CD4-positive, alpha-beta T cell treated with Interleukin-12 subunit alpha and Interleukin-12 subunit beta, for 1 hour (primary cell): Measurements from ENCODE around the gene SEC16A.
"Not testable (repeated sequence)": the region's sequence is repeated elsewhere in the genome, so short reads cannot be mapped to it uniquely, and the experiment has no call there.

Source experiments
- DNase-seq: peaks from one replicate; pipeline ENCODE4 v3.0.0-alpha.2; 2020

The SEC16A gene

DNA sequence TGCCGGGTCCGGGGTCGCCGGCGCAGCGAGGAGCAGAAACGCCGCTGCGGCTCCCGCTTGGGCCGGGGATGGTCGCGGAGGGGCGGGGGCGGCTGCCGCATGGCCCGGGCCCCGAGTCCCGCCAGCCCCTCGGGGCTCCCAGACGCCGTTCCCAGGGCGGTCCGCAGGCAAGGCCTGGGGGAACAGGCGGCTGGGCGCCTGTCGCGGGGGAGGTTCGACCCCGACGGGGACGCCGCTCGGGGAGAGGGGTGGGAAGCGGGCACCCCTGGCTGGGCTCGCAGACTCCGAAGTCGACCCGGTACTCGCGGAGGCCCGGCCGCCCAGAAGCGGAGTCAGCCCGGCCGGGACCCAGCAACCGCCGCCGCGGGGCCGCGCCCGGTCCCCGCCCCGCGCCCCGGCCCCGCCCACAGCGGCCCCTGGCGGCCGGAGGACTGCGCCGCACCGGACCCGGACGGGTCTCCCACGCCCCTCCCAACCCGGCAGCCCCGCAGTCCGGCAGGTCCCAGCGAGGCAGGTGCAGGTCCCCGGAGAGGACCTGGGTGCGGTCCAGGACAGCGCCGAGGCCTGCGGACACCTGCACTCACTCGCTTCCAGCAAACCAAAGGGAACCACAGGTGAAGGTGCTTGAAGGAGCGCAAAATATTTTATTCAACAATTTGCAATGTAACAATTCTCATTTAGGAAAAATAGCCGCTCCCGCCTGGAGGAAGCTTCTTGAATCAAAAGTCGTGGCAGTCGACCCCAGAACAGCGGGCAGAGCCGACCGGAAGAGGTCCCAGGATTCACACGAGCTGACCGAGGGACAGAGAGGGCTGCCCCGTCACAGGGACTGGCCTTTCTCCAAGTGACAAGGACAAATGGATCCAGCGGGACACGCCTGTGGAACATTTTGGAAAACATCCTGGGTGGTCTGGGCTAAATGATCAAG is 43.1 kb downstream of the SEC16A start, which contains the start of gene INPP5E:
Gene INPP5E (minus strand): TSS at position 365 of the 928 bp plus-strand sequence. CDS start 426 bp downstream, outside the sequence.
- peak; percentile 89 for DNase-seq

DNA sequence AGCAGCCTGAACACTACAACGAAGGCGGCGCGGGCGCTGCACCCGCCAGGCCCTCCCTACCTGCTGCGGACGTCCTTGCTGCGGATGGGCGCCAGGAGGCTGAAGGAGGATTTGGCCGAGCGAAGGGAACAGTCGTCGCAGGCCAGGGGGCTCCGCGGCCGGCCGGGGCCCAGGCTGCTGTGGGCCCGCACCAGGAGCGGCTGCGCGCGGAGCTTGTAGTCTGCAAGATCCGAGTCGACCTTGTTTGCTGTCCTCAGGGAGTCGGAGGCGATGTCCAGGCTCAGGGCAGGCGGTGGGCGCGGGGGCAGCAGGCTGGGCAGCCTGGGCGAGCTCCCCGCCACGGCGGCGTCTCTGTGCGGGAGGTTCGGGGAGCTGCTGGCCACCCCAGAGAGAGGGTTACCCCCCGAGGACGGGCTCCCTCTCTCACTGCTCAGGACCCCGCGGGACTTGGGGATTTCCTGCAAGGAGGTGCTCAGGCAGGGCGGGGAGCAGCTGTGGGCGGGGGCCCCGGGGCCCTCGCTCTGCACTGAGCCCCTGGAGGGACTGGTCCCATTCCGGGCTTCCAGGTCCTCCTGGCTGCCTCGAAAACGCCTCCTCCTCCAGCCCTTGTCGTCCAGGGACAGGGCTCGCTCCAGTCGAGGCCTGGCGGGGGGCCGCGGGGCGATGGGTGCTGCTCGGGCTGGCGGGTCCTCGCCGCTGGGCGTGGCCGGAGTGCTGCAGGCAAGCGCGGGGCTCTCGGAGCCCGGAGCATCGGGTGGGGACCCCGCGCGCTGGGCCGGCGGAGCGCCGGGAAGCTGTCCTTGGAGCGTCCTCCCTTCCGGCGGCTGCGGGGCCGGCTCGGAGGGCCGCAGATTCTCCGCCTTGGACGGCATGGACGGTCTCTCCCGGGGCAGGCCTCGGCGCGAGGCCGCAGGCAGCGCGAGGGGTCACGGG is 44.0 kb downstream of the SEC16A start:
- DNase-seq: peak; percentile 60

DNA sequence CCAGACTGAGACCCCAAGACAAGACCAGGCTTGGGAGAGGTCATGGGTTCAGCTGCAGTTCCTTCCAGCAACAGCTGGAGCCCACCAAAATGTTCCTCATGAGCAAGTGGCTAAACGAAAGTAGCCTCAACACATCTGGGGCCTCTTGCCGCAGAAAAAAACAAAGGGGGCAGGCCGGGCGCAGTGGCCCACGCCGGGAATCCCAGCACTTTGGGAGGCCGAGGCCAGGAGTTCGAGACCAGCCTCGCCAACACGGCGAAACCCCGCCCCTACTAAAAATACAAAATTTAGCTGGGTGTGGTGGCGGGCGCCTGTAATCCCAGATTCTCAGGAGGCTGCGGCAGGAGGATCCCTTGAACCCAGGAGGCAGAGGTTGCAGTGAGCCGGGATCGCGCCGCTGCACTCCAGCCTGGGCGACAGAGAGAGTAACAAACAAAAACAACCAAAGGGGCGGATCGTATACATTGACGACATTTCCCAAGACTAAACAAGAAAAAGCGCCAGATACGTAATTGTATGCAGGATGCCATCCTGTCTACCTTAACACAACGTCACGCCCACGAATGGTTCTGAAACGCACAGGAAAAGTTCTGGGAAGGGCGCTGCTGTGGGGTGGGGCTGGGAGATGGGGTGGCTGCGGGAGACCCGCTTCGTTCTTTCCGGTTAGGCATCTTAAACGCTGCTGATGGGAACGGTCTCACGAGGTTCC is 44.8 kb downstream of the SEC16A start:
- peak; percentile 18 for DNase-seq

DNA sequence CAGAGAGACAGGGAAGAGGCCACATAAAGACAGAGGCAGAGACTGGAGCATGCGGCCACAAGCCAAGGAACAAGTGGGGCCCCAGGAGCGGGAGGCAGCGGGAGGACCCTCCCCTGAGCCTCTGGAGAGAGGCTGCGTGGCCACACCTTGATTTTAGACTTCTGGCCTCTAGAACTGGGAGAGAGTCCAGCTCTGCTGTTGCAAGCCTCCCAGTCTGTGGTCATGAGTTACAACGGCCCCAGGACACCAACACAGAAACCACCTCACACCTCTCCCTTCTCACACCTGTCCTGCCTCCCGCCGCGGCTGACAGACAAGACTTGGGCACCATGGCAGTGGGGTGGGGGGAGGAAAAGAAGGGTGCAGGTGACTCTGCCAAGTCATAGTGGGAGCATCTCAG is 45.4 kb downstream of the SEC16A start:
- DNase-seq: no peak

DNA sequence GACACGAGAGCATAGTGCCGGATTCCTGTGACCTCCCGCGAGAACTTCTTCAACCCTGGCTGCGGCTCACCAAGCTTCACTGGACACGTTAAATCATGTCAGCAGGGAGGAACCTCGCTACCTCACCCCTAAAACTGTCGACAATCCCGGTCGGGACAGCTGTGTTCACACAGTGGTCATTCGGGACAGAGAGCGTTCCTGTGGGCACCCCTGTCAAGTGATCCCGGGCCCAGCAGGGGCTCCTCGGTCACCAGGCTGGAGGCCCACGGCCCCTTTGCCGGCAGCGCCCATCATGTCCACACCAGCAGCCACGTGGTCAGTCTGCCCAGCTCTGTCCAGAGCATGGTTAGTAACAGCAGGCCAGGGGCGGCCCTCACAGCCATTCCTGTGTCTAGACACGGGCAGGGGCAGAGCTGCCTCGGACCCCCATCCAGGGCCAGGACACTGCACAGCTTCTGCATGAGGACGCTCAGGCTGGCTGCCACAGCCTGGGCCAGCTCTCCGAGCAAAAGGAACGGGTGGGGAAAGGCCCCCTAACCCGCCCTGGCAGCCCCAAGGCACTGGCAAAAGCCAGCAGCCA is 46.7 kb downstream of the SEC16A start:
- no peak for DNase-seq

DNA sequence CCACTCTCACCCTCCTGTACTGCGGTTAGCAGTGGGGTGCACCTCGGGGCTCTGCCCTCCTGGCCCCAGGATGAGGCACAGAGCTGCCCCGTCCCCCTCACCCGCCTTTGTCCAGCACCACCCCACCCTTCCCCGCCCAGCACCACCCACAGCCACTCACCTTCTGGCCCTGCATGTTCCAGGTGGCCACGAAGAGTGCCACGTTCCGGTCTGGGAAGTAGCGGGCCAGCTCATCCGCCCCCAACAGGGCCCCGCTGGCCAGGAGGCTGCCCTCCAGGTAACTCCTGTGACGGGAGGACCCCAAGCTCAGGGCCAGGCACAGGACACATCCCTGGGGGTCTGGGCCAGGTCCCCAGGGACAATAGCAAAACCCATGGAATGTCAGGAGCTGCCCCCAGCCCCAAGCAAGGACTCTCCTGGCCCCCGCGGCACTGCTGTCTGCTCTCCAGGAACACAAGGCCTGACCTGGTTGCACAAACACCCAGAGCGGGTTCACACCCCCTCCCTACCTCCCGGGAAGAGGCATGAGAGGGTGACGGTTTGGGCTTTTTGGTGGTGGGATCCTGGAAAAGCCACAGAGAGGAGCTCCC is 48.2 kb downstream of the SEC16A start:
- no peak for DNase-seq

DNA sequence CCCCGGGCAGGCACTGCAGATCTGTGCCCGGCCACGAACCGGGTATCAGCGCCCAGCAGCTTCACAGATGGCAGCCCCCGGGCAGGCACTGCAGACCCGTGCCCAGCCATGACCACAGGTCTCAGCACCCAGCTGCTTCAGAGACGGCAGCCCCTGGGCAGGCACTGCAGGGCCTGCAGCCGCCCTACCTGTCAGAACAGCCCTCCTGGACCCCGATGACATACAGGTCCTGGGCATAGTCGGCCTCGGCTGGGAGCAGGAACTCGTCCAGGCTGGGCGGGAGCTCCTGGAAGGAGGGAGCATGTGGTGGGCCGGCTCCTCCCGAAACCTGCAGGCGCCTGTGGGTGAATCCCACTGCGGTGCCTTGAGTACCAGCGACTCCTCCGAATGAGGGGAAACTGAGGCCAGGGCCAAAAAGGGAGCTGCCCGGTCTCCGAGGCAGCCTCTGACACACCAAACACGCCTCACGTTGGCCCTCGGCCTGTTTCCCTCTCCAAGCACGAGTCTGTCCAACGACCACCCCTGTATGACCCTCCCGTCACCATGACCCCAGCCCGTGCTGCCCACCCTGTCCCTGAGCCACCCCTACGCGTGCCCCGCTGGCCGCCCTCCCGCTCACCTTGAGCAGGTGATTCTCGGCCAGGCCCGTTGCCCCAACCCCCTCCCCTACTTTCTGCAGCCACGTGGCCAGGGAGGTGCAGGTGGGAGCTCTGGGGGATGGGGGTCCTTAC is 48.8 kb downstream of the SEC16A start:
- DNase-seq: no peak

DNA sequence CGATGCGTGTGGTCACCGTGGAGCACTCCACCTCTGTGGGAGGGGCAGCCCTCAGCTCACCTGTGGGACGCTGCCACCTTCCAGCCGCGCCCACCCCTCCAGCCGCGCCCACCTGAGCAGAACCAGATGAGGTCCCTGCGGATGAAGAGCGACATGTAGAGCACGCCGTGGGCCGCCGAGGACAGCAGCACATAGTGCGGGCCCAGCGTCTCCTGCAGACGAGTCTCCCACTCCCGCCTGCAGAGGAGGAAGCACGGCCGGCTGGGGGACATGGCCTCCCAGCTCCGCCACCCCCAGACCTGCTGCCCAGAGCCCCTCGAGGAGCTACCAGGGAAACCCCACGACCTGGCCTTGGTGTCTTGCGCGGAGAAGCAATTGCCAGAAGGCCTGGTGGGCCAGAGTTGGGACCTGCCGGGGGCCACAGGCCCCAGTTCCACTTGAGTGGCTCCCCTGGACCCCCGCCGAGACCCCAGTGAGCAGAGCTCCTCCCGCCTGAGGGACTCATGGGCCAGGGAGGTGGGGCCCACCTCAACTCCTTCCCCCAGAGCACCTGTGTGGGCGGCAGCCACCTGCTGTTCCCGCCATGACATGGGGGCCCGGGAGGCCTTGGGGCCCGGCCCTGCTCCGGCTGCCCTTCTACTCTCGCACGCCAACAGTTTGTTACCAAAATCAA is 49.7 kb downstream of the SEC16A start:
- no peak for DNase-seq

DNA sequence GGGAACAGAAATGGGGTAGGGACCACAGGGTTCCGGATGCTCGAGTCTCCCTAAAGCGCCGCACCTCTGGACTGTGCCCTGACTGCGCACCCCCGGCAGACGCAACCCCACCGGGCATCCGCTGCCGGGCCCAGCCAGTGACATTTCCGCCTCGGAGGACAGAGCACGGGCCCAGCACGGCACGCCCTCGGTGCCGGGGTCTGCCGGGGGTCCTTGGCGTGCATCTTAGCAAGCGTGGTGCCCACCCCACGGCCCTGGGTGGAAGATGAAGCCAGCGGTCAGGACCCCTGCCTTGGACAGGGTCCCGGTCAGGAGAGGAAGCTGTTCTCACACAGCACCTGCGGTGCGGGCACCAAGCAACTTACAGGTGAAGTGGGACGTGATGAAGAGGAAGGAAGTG is 50.2 kb downstream of the SEC16A start:
- no peak for DNase-seq

DNA sequence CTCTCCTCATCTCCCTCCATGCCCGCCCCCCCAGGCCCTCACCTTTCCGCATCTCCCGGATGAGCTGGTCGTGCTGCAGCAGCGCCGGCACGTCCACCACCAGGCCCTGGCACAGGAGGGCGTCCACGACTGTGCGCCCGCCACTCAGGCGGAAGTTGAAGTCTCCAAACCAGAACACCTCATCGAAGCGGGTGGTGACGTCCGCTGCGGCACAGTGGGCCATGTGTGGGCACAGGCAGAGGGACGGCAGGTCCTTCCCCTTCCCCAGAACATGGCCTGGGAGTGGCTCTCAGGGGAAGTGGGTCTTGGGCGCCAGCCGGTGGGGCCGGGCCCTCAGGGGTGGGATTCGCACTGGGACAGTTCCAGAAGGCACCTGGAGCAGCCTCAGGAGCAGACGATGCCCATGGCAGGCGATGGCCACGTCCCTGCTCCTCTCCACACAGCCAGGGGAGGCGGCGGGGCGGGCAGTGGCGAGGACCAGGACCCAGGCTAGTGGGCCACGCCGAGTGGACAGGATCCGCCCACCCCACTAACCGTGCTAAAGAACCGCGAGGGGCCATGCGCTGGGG is 51.0 kb downstream of the SEC16A start:
- no peak for DNase-seq

DNA sequence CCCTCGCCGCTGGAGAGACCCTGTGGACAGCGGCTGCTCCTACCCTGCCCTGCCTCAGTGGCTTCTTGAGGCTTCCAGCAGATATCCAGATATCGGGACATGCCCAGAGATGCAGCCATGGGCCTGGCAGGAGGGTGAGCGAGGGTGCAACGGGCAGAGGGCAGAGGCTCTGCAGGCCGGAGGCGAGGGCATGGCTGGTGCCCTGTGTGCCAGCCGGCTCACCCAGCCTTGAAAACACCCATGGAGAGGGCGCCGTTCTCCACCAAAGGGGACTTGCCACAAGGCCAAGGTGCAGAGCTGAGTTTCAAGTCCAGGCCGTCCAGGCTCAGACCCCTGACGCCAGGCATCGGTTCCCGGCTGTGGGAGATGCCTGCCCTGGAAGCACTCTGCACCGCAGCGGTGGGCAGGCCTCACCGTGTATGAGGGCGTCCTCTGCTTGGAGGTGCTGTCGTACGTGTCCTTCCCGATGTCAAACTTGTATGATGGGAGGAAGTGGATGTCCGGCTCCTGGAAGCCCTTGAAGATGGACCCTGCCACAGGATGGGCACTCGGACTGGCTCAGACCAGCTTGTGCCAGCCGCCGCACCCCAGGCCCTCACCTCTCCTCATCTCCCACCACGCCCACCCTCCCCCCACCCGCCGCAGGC is 52.1 kb downstream of the SEC16A start:
- no peak for DNase-seq

DNA sequence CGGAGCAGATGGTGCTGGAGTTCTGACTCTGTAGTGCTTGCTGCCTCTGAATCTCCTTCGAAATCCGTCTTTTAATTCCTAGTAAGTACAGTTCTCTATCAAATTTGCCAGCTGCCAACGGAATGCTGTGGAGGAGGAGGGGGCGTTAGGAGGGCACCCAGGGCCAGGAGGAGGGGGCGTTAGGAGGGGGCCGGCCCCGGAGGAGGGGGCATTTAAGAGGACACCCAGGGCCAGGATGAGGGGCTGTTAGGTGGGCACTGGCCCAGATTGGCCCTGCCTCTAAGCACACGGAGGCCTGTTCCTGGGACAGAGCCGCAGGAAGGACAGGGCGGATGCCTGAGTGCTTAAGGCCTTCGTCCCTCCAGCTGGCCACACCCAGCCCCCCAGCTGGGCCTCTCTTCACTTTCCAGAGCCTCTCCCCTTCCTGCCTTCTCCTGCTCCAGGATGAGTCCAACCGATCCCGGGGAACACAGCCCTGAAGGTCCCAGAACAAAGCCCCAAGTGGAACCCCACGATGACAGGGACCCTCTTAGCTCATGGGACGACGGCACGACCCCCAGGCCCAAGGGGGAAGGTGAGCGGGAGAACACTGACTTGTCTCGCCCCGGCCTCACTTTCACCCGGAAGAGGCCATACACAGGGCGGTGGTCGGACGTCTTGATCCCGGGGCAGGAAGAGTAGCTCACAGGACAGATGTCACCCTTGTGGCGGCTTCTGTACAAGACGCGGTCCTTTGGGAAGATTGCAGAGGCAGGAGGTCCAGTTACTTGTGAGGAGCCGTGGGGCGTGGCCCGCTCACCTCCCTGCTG is 53.0 kb downstream of the SEC16A start:
- no peak for DNase-seq

DNA sequence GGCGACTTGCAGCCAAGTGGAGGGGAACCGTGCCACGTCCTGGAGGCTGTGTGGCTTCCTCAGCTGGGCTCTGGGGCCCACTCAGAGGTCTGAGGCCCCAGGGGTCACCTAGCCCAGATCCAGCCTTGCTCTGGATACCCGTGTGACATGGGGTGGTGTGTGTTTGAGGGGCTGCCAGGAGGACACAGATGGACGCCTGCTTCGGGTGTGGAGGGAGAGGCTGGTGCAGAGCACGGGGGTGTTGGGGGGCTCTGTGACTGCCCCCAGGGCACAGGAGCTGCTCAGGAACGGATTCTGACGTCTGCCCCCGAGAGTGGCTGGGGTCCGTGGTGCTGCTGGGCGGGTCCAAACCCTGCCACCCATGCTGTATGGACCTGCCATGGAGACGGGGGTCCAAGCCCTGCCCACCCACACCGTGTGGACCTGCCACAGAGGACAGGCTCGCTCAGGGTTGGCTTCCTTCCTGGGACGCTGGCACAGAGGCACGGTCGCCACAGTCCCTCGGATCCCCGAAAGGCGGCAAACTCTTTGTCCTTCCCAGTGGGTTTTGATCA is 53.7 kb downstream of the SEC16A start:
- no peak for DNase-seq

DNA sequence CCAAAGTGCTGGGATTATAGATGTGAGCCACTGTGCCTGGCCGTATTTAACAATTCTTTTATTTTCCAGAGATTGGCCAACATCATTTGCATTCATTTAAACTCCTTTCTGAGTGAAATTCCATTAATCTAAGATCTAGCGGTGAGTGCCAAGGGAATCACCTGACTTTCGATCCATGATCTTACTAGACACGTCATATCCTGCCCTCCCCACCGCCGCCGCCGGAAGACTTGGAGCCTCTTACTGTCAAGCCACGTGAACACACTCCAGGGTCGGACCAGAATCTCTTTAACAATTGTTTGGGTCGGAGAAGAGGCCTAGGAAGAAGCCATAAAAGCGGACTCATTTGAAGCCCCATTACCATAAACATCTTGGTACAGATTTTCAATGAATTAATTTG is 56.1 kb downstream of the SEC16A start:
- DNase-seq: no peak

DNA sequence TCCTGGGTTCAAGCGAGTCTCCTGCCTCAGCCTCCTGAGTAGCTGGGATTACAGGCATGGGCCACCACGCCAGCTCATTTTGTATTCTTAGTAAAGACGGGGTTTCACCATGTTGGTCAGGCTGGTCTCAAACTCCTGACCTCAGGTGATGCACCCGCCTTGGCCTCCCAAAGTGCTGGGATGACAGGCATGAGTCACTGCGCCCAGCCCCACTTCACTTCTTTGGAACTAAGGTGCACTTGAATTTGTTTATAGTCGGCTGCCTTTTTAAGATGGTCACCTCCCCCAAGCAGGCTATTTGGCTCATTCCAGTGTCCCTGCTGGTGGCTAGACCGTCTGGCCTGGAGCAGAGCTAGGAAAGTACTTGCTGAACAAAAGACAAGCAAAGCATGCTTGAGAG is 57.5 kb downstream of the SEC16A start:
- DNase-seq: not testable (repeated sequence)

DNA sequence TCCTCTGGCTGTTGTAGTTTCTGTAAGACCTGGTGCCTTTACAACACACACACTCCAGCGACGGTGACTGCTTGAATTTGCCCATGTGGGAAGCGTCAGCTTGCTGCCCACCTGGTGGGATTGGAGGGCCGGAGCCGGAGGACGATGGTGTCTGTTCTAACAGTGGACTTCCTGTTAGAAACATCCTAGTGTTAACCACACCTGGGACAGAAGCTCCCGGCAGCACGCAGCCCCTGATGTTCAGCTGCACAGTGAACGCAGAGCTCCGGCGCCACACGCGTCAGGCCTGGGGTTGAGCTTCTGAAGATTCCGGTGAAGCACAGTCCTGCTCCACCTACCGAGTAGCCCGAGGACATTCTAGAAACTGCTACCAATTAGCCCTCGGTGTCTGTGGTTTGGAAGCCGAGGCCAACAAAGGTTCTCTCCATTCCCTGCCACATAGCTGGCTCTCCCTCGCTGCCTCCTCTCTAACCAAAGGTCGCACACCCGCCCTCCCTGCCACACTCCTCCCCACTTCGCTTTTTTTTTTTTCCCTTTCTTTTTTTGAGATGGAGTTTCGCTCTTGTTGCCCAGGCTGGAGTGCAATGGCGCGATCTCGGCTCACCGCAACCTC is 58.0 kb downstream of the SEC16A start:
- DNase-seq: no peak

DNA sequence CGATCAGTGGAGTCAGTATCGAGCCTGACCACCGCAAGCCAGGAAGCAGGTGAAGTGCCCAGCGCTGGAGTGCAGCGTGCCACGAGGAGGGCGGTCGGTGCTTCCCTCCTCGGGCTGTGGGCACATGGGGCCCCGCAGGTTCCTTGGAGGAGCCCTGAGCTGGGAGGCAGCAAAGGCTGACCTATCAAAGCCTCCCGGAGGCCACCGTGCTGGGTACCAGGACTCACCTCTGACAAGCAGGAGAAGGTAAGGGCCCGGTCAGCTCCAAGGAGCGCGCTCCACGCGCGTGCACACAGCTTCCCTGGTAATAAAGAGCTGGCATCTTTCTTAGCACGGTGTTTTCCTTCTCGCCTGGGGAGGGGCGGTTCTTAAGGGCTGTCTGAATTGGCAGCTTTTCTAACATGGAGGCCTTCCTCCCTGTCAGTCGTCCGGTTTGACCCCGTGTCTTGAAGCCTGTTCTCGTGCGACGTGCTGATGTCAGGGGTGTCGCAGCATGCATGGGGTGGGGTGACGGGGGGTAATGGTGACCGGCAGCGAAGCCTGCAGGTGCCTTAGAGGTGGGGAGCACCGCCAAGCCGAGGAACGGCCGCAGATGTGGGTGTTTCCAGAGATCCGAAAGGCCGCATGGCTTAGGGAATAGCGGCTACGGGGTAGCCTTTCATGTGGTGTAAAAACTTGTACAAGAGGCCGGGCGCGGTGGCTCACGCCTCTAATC is 59.3 kb downstream of the SEC16A start:
- no peak for DNase-seq

DNA sequence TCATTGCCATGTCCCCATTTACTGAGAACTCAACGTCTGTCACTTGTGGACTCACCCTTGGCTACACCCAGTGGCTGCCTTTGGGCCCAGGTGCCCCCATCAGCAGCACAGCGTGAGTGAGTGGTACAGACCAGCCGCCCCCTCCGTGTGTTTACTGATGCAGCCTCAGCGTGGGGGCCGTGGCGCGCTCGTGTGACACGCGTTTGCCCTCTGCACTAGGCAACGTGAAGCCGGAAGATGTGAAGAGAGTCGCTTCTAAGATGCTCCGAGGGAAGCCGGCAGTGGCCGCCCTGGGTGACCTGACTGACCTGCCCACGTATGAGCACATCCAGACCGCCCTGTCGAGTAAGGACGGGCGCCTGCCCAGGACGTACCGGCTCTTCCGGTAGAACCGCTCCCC is 60.0 kb downstream of the SEC16A start:
- DNase-seq: no peak
